GM12865 (cell line): Measurements from ENCODE around the gene SLC12A3.

Source experiments
- DNase-seq: peaks from one replicate; pipeline ENCODE4 v3.0.0; 2010; ENCODE audit warnings: low read depth
- H3K4me3 ChIP-seq: 2 replicates; pipeline ENCODE4 v1.5.1; 2011; ENCODE audit warnings: mild to moderate bottlenecking, low read depth, low read length, control low read depth
- TF ChIP-seq, protein P1 (sequence below): IDR thresholded peaks from 2 replicates; pipeline ENCODE4 v1.5.1; 2011; ENCODE audit warnings: low read length, control low read depth, low read depth, inconsistent platforms; ENCODE audit not compliant: insufficient read depth; ENCODE audit errors: missing control alignments

Gene SLC12A3

DNA sequence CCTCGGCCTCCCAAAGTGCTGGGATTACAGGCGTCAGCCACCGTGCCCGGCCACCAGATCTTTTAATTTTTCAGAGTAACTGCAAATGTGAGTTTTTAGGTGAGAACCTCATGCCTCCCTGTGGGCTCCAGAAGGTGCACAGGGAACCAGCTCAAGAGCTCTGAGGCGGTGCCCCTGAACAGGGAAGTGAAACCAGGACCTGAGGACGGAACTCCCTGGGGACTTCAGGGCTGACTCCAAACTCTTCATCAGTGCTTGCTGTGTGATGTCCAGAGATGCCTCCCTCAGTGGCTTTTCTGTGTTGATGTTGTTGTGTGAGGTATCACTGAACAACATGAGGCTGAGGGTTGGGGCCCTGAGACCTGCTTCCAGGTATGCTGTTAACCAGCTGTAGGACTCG is 23.8 kb downstream of the SLC12A3 start:
- TF ChIP-seq, protein P1, sequence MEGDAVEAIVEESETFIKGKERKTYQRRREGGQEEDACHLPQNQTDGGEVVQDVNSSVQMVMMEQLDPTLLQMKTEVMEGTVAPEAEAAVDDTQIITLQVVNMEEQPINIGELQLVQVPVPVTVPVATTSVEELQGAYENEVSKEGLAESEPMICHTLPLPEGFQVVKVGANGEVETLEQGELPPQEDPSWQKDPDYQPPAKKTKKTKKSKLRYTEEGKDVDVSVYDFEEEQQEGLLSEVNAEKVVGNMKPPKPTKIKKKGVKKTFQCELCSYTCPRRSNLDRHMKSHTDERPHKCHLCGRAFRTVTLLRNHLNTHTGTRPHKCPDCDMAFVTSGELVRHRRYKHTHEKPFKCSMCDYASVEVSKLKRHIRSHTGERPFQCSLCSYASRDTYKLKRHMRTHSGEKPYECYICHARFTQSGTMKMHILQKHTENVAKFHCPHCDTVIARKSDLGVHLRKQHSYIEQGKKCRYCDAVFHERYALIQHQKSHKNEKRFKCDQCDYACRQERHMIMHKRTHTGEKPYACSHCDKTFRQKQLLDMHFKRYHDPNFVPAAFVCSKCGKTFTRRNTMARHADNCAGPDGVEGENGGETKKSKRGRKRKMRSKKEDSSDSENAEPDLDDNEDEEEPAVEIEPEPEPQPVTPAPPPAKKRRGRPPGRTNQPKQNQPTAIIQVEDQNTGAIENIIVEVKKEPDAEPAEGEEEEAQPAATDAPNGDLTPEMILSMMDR, result no peak
- peak; percentile 82 for DNase-seq
- no peak overlapping the region for H3K4me3 ChIP-seq

DNA sequence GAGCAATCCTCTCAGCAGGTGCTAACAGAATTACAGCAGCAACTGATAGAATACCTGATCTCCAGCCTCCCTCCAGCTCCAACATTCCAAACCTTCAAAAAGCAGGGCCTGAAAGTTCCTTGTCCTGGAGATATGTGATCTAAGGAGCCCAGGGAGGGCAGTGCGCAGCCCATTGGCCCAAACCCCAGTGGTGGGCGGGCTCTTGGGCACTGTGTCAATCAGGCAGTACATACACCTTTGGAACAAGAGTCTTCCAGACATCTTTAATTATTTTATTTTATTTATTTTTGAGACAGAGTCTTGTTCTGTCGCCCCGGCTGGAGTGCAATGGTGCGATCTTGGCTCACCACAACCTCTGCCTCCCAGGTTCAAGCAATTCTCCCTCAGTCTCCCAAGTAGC is 24.2 kb downstream of the SLC12A3 start:
- TF ChIP-seq, protein P1, result no peak
- no peak for DNase-seq
- no peak overlapping the region for H3K4me3 ChIP-seq

DNA sequence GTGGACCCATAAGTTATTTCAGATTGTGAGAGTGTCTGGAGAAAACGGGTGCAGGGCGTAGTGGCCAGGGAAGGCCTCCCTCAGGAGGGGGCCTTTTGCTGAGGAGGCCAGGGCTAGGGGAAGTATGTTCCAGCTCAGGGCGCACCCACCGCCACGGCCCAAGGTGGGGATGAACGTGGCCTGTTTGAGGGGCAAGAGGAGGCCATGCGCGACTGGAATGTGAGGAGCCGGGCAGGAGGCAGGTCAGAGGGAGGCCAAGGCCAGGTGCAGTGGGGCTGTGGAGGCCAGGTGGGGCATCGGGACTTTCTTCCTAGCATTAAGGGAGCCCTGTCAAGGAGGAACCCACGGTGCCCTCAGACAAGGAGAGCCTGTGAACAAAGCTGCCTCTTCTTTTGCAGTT is 26.7 kb downstream of the SLC12A3 start:
- no peak for DNase-seq
- TF ChIP-seq, protein P1, result no peak
- H3K4me3 ChIP-seq, result no peak overlapping the region

DNA sequence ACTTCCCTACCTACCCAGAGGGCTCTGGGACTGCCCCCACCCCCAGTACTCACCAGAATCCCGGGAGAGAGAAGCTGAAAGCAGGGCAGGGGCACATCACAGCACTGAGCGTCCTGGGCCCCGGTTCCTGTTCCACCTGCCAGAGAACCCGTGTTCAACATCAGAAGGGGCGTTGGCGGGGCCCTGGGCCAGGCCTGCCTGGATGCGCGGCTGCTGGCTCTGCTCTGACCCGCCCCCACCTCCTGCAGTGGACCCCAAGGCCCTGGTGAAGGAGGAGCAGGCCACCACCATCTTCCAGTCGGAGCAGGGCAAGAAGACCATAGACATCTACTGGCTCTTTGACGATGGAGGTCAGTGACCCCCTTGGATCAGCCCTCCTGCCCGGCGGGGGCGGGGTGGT is 27.7 kb downstream of the SLC12A3 start:
- DNase-seq, result no peak
- H3K4me3 ChIP-seq, result no peak overlapping the region
- TF ChIP-seq, protein P1, result no peak

DNA sequence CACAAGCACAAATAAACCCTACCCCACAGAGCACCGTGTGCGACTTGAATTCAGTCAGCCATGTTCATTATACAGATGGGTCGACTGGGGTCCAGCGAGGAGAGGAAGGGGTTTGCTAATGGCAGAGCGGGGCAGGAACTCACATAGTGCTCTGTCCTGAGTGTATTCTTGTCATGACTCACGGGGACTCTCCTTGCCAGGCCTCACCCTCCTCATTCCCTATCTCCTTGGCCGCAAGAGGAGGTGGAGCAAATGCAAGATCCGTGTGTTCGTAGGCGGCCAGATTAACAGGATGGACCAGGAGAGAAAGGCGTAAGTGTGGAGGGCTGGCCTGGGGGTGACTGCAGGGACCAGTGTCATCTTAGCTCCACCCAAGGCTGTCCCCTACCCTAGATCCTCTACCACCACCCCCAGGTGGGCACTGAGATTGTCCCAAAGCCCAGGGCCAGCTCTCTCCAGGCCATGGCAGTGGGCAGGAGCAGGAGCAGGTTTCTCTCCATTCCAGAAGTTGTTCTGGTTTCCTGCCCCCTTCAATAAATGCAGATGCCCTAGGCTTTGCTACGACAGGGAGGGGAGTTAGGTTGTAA is 29.4 kb downstream of the SLC12A3 start:
- DNase-seq, result no peak
- TF ChIP-seq, protein P1, result no peak
- H3K4me3 ChIP-seq, result no peak overlapping the region

DNA sequence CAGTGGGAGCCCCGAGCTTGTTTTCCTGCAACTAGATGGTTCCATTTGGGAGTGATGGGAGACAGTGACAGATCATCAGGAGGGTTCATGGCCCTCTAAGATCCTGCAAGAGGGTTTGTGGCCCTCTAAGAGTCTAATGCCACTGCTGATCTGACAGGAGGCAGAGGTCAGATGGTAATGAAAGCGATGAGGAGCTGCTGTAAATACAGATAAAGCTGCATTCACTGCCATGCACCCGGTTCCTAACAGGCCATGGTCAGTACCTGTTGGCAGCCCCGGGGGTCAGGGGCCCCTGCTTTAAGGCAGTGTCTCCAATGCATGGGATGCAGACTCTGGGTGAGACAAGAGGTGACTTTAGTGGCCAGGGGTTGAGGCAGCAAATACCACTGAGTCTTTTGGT is 30.8 kb downstream of the SLC12A3 start:
- DNase-seq, result no peak
- TF ChIP-seq, protein P1, result no peak

DNA sequence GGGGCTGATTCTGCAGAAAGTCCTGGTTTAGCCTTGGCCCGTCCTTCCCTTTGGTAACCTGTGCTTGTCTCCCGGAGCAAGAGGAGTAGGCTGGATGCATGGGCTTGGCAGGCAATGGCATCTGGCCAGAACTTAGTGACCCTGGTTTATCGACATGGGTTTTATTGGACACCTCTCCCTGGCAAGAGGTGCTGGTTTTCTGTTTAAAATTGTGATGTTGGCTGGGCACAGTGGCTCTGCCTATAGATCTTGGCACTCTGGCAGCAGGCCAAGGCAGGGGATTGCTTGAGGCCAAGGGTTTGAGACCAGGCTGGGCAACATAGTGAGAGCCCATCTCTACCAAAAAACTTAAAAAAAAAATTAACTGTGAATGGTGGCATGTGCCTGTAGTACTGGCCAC is 31.2 kb downstream of the SLC12A3 start:
- TF ChIP-seq, protein P1, result no peak
- H3K4me3 ChIP-seq, result no peak overlapping the region
- no peak for DNase-seq

More for the DNA sequence above, 30.8 kb downstream of the SLC12A3 start:
- H3K4me3 ChIP-seq, result no peak overlapping the region
